GM19035 (cell line): ENCODE data around the gene ELANE.
"Not testable (repeated sequence)": the region's sequence is repeated elsewhere in the genome, so short reads cannot be mapped to it uniquely, and the experiment has no call there.

Source experiments
- ATAC-seq: cut with Tn5 transposase; IDR thresholded peaks from one replicate; pipeline ENCODE4 v1.9.1; 2021; ENCODE audit not compliant: unreplicated experiment

The ELANE gene

DNA sequence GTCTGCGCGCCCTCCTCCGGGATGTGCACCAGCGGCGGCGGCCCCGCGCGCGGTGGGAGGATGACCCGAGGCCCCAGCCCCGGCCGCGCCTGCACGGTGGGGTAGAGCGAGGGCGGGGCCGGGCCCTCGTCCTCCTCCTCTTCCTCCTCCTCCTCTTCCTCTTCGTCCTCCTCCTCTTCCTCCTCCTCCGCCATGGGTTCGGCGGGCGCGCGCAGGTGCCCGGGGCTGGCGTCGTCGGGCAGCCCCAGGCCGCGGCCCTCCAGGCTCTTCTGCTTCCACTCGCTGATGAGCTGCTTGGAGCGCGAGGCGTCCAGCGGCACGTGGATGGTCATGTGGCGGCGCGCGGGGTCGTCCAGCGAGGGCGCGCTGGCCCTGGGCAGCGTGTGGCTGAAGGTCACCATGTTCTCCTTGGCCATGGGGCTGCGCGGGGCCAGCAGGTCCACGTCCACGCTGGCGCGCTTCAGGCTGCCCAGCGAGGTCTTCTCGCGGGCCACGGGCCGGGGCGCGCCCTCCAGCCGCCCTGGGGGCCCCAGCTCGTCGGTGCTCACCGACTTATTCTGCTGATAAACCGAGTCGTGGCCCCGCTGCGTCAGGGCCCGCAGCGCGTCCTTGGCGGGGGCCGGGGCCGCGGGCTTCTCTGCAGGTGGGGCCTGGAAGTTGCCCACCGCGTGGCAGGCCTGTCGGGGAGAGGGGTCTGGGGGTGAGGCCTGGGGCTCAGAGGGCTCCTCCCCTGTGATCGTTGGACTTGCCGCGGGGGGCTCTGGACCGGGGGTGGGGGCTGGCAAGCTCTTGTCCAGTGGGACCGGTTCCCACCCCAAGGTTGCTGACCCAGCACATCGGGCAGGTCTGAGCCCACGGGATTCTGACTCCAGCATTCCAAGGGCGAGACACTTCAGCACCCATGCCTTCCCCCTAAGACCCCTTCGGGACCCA, 38.6 kb upstream of the ELANE start:
- no peak for ATAC-seq

DNA sequence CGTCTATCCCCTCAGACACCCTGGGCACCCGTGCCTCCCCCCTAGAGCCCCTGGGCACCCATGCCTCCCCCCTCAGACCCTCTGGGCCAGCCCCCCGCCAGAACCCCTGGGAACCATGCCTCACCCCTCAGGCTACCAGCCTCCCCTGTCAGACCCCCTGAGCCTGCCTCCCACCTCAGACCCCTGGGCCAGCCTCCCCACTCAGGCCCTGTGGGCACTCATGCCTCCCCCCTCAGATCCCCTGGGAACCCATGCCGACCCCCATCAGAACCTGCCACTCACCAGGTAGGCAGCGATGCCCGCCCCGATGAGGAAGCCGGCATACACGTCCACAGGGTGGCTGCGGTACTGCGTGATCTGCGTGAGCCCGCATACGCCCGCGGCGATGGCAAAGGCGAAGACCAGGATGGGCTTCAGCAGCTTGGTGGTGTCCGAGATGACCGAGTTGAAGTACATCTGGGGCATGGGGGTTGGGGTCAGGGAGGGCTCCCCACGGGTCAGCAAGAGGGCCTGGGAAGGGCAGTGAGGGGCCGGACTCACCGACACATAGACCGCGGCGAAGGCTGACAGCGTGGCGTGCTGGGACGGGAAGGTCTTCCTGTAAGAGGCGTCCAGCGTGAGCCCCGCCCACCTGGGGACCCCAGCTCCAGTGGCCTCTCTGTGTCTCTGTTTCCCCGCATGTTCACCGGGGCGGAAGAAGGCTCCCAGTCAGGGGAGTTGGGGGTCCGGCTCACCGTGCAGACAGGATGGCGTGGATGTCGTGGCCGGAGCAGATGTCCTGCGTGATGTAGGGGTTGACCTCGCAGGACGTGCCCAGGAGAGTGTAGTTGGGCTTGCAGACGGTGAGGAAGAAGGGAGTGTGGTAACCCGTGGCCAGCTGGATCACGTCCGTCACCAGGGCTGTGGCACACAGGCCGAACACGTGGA, 37.7 kb upstream of the ELANE start:
- ATAC-seq = no peak

DNA sequence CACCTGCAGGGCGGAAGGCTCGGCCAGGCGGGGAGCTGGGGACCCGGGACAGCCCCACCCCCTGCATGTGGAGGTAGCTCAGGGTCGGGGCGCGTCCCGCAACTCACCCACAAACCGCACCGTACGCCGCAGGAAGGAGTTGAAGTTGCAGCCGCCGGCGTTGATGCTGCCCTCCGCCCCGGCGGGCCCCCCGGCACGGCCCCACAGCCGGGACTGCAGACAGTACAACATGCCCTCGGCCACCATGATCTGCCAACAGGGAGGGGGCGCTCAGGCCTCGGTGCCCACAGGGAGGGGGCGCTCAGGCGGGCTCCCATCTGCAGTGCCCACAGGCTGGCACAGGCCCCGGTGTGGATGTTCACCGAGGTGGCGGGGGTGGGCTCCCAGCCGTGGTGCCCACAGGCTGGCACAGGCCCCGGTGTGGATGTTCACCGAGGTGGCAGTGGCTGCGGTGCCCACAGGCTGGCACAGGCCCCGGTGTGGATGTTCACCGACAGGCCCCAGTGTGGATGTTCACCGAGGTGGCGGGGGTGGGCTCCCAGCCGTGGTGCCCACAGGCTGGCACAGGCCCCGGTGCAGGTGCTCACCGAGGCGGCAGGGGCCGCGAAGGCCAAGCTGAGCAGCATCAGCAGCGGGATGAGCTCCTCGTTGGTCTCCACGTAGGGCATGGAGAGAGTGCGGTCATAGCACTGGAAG, 36.9 kb upstream of the ELANE start:
- ATAC-seq = no peak

DNA sequence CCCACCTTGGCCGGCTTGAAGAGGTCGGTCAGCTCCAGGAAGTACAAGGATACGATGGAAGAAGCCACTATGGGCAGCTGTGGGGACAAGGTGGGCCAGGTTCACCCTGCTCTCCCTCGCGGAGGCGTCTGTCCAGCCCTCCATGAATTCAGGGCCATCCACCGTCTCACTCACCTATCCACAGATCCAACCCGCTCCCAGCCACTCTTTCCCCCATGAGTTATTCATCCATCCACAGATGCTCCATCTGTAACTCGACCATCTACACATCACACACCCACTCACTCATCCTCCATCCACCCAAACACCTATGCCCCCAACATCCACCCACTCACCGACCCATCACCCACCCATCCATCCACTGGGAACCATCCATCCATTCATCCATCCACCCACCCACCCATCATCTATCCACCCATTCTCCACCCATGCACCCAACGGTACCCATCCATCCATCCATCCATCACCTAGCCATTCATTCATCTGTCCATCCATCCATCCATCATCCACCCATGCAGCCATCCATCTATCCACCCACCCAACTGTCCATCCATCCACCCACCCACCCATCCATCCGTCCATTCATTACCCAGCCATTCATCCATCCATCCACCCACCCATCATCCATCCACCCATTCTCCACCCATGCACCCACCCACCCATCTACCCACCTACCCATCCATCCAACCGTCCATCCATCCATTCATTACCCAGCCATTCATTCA, 36.2 kb upstream of the ELANE start:
- no peak for ATAC-seq

DNA sequence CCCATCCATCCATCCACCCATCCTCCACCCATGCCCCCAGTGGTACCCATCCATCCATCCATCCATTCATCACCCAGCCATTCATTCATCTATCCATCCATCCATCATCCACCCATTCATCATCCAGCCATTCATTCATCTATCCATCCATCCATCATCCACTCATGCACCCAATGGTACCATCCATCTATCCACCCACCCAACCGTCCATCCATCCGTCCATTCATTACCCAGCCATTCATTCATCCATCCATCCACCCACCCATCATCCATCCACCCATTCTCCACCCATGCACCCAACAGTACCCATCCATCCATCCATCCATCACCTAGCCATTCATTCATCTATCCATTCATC, 35.6 kb upstream of the ELANE start:
- no peak for ATAC-seq

DNA sequence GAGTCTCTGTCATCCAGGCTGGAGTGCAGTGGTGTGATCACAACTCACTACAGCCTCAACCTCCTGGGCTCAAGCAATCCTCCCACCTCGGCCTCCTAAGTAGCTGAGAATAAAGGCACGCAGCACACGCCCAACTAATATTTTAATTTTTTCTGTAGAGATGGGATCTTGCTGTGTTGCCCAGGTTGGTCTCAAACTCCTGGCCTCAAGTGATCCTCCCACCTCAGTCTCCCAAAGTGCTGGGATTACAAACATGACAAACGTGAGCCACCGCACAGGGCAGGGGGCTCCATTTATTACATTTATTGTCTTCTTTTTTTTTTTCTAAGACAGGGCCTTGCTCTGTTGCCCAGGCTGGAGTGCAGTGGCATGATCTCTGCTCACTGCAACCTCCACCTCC, 31.9 kb upstream of the ELANE start:
- not testable (repeated sequence) for ATAC-seq

DNA sequence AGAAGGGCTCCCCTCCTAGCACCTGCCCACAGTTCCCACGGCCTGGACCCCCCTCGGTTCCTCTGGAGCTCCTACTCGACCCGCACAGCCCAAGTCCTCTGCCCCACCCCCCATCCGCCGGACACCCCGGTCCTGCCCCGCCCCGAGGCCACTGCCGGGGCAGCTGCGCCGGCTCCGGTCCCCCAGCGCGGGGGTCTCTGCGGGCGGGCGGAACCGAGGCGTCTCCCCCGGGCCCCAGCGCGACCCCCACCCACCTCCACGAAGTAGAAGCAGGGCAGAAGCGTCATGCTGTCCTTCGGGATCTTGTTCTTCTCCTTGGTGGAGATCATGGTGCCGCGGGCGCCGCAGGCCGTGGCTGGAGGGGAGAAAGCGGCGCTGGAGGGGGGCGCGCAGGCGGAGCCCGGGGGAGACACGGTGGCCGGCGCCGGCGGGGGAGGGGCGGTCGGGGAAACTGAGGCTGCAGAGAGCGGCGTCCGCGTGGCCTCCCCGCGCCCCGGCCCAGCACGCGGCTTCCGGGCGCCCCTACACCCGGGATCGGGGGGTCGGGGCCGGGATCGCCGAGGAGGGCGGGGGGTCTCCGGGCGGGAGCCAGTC, 30.8 kb upstream of the ELANE start:
- ATAC-seq = no peak

DNA sequence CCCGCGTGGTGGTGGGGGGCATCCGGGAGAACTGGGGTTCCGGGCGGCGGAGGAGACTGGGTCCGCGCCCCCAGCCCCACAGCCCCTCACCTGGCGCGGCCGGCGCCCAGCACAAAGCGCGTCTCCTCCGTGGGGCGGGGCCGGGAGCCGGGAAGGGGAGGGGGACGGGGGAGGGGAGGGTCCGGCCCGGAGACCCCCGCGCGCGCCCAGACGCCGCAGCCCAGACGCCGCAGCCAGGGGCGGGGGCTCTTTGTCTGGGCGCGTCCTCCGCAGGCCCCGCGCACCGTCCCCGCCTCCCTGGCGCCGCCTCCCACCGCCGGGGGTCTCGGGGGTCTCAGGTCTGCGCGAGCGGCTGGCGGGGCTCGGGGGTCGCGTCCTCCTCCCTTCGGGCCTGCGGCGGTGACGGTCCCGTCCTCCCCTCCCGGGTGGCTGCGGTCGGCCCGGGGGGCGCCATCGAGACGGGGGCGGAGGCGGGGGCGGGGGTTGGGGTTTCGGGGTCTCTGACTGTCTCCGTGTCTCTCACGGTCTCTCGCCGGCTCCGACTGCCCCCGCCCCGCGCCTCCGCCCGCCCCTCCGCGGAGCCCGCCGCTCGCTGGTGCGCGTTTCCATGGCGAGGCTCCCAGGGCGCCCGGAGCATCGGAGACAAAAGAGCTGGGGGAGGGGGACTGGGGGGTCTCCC, 30.1 kb upstream of the ELANE start, which contains the start of gene PLPPR3:
TSS of gene PLPPR3 (minus strand) at position 131 of the 679 bp plus-strand sequence. CDS start 396 bp downstream, outside the sequence.
- no peak for ATAC-seq

DNA sequence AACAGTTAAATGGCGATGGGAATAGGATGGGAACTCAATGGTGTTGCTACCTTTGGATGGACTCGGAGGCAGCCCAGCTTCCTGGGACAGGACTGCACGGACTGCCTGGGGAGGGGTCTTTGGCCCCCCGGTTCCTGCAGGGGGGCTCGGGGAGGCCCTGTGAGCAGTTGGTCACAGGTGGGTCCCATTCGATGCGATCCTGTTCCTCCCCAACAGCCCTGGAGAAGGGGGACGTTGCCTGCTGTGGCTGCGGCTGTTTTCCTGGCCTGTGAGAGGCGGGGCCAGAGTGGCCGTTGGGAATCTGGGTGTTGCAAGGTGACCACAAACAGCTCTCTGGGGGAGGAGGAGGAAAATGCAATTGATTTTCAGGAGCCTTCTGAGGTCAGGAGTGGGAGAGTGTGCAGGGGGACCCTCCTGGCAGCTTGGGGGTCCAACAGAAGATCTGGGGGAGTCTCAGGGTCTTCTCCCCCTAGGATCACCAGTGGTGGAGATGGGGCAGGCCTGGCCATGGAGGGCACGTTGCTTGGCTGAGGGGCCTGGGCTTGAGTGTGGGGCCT, 28.5 kb upstream of the ELANE start:
- no peak for ATAC-seq

DNA sequence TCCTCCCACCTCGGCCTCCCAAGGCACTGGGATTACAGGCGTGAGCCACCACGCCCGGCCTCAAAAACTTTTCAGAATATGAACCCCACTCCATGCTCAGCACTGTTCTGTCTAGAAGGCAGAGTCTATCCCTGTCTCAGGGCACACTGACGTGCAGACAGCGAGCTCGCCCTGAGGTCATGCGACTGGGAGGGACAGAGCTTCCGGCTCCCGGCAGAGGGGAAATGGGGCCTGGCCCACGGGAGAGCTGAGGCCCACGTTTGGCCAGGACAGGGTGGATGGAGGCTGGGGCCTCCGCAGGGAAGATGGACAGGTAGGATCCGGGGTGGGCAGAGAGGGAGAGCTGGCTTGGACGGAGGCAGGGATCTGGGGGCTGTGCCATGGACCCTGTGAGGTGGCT, 27.2 kb upstream of the ELANE start:
- no peak for ATAC-seq

DNA sequence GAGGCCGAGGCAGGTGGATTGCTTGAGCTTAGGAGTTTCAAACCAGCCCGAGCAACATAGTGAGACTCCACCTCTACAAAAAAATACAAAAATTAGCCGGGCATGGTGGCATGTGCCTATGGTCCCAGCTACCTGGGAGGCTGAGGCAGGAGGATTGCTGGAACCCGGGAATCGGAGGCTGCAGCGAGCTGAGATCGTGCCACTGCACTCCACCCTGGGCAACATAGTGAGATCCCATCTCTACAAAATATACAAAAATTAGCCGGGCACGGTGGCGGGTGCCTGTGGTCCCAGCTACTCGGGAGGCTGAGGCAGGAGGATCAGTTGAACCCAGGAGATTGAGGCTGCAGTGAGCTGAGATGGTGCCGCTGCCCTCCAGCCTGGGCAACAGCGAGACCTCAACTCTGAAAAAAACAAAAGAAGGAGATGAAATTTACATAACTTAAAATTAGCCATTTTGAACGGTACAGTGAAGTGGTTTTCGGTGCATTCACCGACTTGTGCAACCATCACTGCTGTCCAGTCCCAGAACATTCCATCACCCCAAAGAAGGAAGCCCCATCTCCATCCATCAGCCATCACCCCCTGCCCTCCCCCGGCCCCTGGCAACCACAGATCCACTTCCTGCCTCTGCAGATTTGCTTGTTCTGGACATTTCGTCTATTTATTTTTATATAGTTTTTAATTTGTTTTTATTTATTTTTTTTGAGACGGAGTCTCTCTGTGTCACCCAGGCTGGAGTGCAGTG, 26.0 kb upstream of the ELANE start:
- ATAC-seq = no peak

DNA sequence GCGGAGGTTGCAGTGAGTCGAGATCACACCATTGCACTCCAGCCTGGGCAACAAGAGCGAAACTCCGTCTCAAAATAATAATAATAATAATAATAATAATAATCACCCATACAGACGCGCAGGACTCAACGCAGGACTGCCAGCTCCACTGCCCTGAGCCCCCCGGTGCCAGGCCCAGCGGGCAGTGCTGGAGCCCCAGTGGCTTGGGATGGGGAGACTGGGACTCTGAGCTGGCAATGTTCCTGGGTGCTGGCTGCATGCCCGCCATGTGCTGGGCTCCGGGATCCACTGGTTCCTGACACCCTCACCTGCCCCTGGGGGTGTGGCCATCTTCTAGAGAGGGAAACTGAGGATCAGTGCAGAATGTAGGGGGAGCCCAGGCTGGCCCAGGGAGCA, 24.8 kb upstream of the ELANE start:
- no peak for ATAC-seq

DNA sequence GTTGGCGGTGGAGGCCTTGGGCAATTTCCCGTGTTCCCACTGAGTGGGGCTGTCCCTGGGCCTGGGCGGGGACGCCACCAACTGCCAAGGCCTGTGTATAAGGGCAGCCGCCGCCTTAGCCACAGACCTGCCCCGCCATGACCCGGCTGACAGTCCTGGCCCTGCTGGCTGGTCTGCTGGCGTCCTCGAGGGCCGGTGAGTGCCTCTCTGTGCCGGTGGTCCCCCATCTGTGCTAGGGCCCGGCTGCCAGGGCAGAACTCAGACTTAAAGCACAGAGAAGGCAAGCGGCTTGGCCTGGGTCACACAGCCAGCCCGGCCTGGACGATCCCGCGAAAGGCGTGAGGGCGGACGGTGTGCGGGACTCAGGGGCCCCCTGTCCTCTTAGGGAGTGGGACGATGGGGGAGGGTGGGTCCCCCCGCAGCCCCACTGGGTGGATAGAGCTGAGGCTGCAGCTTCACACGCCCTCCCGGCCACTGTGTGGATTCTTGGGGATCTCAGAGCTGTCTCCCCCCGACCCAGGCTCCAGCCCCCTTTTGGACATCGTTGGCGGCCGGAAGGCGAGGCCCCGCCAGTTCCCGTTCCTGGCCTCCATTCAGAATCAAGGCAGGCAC, 24.3 kb upstream of the ELANE start, which contains the start of gene AZU1:
TSS of gene AZU1 (plus strand) at position 128 of the 612 bp plus-strand sequence. CDS start at position 138, 10 bp downstream.
- no peak for ATAC-seq

DNA sequence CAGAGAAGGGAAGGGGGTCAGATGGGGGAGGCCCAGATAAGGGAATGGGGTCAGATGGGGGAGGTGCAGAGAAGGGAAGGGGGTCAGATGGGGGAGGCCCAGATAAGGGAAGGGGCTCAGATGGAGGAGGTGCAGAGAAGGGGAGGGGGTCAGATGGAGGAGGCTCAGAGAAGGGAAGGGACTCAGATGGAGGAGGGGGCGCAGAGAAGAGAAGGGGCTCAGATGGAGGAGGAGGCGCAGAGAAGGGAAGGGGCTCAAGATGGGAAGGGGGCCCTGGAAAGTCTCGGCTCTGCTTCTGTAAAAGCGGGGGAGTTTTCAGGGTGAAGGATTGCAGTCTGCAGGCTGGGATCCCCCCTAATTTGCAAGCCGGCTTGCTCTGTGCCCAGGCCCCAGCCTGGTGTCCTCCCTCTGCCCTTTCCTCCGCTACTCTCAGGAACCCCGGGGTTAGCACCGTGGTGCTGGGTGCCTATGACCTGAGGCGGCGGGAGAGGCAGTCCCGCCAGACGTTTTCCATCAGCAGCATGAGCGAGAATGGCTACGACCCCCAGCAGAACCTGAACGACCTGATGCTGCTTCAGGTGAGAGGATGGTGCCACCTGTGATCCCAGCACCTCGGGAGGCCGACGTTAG, 22.9 kb upstream of the ELANE start:
- no peak for ATAC-seq

DNA sequence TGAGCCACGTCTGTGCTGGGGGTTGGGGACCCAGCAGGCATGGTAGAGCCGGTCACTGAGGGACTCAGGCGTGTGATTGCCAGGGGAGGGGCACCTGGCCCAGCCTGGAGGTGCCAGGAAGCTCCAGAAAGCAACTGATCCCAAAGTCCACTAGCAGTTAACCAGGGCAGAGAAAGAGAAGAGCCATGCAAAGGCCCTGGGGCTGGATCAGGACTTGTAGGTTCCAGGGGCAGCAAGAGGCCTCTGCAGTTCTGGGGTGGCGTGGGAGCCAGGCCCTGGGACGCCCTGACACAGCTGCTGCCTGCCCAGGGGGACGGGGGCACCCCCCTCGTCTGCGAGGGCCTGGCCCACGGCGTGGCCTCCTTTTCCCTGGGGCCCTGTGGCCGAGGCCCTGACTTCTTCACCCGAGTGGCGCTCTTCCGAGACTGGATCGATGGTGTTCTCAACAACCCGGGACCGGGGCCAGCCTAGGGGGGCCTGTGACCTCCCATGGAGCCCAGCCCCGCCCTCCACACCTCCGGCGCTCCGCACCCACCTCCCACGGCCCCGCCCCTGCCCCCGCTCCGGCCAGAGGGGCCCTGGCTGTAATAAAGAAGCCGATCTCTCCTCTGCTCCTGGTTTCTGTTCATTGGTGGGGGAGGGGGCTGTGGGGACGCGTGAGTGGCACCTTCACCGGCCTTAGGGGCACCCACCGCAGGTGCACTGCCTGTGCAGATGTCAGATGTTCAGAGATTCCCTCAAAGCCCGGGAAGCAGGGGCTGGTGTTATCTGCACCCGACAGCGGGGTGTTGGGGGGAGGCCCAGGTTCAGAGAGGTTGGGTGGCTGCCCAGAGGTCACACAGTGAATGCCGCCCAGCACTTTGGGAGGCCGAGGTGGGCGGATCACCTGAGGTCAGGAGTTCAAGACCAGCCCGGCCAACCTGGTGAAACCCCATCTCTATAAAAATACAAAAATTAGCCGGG, 20.4 kb upstream of the ELANE start:
- no peak for ATAC-seq

DNA sequence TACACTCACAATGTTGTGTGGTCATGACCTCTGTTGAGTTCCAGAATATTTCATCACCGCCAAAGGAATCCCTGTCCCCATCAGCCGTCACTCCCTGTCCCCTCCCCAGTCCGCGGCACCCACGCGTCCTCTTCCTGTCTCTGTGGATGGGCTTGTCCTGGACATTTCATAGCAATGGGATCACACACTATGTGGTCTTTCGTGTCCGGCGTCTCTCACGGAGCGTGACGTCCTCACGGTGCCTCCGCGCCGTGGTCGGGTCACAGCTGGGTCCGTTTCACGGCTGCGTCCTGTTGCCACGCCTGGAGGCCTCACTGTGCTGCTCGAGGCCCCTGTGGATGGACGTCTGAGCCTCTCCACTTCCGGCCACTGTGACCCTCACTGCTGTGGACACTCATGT, 17.9 kb upstream of the ELANE start:
- no peak for ATAC-seq
